HG03575 (cell line): Measurements from ENCODE around the gene NABP2.
"Not testable (repeated sequence)": the region's sequence is repeated elsewhere in the genome, so short reads cannot be mapped to it uniquely, and the experiment has no call there.

Experiments used
- ATAC-seq: cut with Tn5 transposase; IDR thresholded peaks from one replicate; pipeline ENCODE4 v1.9.1; 2021; ENCODE audit not compliant: unreplicated experiment, insufficient number of reproducible peaks, low FRiP score; ENCODE audit errors: extremely low read depth

Gene NABP2

GRCh38 chr12:56224102-56224701 is at the start of gene NABP2:
NABP2 (plus strand) TSS chr12:56224342; CDS start chr12:56224857, 515 bp downstream.
- peak; percentile 51 for ATAC-seq

GRCh38 chr12:56178347-56178746 is 45.8 kb upstream of the NABP2 start:
- no peak for ATAC-seq

- ATAC-seq, result no peak
Measured at GRCh38 chr12:56186957-56187356, 37.2 kb upstream of the NABP2 start.

- ATAC-seq, result no peak
Measured at GRCh38 chr12:56188131-56188777, 35.9 kb upstream of the NABP2 start.

GRCh38 chr12:56188778-56189098 is 35.4 kb upstream of the NABP2 start:
- no peak for ATAC-seq

GRCh38 chr12:56189099-56189917 is 34.8 kb upstream of the NABP2 start, which contains the start of gene SMARCC2:
SMARCC2 (minus strand) TSS chr12:56189483; CDS start chr12:56189461, 22 bp downstream.
- ATAC-seq, result no peak

- no peak for ATAC-seq
Measured at GRCh38 chr12:56189918-56190694, 34.0 kb upstream of the NABP2 start.

GRCh38 chr12:56190695-56191155 is 33.4 kb upstream of the NABP2 start:
- no peak for ATAC-seq

- no peak for ATAC-seq
Measured at GRCh38 chr12:56192582-56192981, 31.6 kb upstream of the NABP2 start.

- ATAC-seq, result no peak
Measured at GRCh38 chr12:56193025-56193578, 31.0 kb upstream of the NABP2 start.

GRCh38 chr12:56196818-56197550 is 27.2 kb upstream of the NABP2 start:
- ATAC-seq, result not testable (repeated sequence)

GRCh38 chr12:56197921-56198635 is 26.1 kb upstream of the NABP2 start:
- no peak for ATAC-seq

GRCh38 chr12:56198836-56199235 is 25.3 kb upstream of the NABP2 start:
- no peak for ATAC-seq

- ATAC-seq, result no peak
Measured at GRCh38 chr12:56202366-56202765, 21.8 kb upstream of the NABP2 start.

GRCh38 chr12:56202838-56203237 is 21.3 kb upstream of the NABP2 start:
- ATAC-seq, result no peak

- no peak for ATAC-seq
Measured at GRCh38 chr12:56204275-56204674, 19.9 kb upstream of the NABP2 start.

- no peak for ATAC-seq
Measured at GRCh38 chr12:56205445-56205844, 18.7 kb upstream of the NABP2 start.
